ENCODE measurements around the gene NAA40.
A peak's percentile ranks its signal among the peaks of the same experiment; 100 is the strongest.

The NAA40 gene

DNA sequence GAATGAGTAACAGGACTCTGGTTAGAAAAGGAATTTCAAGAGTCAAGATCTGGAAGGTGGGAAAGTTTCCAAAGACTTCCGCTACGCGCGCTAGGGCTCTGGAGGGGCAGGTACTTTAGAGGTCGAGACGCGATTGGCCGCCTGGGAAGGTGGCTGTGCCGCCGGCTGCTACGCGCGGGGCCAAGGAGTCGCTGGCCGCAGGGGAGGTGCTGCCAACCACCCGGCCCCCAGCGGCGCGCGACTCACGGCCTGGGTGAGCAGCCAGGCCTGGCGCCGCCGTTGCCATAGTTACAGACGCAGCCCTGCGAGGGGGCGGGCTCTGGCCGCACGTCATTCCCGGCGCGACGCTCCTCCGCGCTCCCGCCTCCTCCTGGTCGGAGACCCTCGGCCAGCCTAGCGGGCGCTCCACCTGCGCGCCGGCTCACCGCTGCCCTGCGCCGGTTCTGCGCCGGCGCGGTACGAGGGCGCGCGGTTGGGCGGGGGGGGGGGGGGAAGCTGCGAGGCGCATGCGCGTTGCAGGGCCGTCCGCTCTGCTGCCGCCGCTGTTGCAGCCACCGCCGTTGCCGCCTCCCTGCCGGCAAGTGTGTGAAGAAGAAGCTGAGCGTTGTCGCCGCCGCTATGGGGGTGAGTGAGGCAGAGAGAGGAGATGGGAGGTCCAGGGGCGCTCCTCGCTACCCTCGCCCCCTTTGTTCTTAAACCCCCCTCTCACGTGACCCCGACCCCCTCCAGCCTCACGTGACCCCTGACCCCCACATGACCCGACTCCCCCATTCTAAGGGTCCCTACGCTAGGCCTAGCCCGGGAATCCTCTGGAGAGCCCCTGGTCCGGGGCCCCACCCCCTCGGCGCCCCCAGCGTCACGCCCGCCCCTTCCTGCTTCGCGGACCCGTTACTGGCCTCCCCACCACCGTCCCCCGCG, at the start of gene NAA40:
TSS of gene NAA40 (plus strand) at position 524 of the 918 bp plus-strand sequence. CDS start at position 619, 95 bp downstream.
- DNase-seq (ENCODE audit: low read depth in 2 of 2), result peak; percentile 90 to 95

DNA sequence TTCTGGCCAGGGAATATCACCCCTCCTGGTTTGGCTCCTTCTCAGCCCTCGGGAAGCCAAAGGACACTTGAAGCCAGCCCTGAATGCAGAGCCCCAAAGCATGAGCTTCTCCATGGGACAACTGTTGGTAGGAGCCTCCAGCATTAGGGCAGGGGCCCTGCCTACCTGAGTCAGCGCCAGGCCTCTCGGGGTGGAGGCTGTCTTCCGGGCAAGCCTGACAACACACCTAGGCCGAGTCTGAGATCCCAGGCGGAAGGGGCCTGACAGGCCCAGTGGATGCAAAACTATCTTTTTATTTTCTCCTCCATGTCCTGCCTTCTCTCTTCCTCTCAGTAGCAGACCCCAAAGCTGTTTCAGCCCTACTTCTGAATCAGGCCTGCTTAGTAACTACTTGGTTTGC, 49.5 kb upstream of the NAA40 start:
- no peak for DNase-seq (ENCODE audit: low read depth in 2 of 2)

GRCh38 chr11:63890368-63890767, 48.4 kb upstream of the NAA40 start:
- DNase-seq (ENCODE audit: low read depth in 2 of 2), result no peak

DNA sequence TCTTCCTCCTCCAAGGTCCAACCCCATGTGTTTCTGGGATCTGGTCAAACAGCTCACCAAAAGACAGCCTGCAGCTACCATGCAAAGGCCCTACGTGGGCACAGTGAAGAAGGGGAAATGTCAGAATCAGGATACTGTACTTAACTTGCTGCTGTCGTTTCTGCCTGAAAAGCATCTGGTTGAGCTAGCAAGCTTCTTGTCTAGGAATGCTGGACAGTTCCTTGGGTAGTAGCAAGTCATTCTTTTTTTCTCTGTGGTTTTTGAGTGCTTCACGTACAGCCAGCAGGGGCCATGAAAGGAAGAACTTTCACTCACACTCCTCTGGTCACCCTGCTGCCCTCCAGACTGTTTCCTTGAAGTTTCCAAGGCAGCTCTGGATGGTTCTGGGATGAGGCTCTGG, 46.6 kb upstream of the NAA40 start:
- no peak for DNase-seq (ENCODE audit: low read depth in 2 of 2)

- no peak for DNase-seq (ENCODE audit: low read depth in 2 of 2)
Measured at GRCh38 chr11:63893355-63893754, 45.4 kb upstream of the NAA40 start.

GRCh38 chr11:63896071-63896470, 42.7 kb upstream of the NAA40 start:
- no peak for DNase-seq (ENCODE audit: low read depth in 2 of 2)

- DNase-seq (ENCODE audit: low read depth in 2 of 2), result no peak
Measured at GRCh38 chr11:63897459-63898146, 41.2 kb upstream of the NAA40 start.

- DNase-seq (ENCODE audit: low read depth in 2 of 2), result no peak
Measured at GRCh38 chr11:63901660-63902059, 37.1 kb upstream of the NAA40 start.

GRCh38 chr11:63903884-63904283, 34.9 kb upstream of the NAA40 start:
- DNase-seq (ENCODE audit: low read depth in 2 of 2), result no peak

DNA sequence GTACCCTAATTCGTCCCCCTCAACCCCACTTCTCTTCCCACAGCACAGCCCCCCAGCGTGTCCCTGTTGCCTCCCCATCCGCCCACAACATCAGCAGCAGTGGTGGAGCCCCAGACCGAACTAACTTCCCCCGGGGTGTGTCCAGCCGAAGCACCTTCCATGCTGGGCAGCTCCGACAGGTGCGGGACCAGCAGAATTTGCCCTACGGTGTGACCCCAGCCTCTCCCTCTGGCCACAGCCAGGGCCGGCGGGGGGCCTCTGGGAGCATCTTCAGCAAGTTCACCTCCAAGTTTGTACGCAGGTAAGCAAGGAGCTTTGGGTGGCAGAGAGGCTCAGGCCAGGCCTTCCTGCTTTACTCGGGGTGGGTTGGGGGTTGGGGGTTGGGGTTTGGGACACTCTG, 34.1 kb upstream of the NAA40 start:
- no peak for DNase-seq (ENCODE audit: low read depth in 2 of 2)

- DNase-seq (ENCODE audit: low read depth in 2 of 2), result no peak
Measured at GRCh38 chr11:63905179-63905578, 33.6 kb upstream of the NAA40 start.

- DNase-seq (ENCODE audit: low read depth in 2 of 2), result no peak
Measured at GRCh38 chr11:63906087-63906486, 32.7 kb upstream of the NAA40 start.

DNA sequence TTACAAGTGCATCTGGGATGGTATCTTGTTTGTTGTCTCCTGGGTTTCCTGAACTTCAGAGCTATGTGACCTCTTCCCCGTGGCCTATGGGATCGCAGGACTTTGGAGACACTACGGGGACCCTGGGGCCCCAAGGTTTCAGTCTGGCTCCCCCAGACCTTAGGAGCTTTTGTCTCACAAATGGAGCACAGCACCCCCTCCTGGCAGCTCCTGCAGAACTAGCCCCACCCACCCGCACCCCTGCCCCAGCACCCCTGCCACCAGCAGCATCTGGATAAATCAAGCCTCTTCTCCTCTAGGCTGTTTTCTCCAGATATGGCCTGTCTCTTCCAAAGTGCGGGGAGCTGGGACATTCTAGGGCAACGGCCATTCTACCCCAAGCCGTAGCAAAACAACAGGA, 32.2 kb upstream of the NAA40 start:
- DNase-seq (ENCODE audit: low read depth in 2 of 2), result no peak

- no peak for DNase-seq (ENCODE audit: low read depth in 2 of 2)
Measured at GRCh38 chr11:63907063-63907462, 31.7 kb upstream of the NAA40 start.

DNA sequence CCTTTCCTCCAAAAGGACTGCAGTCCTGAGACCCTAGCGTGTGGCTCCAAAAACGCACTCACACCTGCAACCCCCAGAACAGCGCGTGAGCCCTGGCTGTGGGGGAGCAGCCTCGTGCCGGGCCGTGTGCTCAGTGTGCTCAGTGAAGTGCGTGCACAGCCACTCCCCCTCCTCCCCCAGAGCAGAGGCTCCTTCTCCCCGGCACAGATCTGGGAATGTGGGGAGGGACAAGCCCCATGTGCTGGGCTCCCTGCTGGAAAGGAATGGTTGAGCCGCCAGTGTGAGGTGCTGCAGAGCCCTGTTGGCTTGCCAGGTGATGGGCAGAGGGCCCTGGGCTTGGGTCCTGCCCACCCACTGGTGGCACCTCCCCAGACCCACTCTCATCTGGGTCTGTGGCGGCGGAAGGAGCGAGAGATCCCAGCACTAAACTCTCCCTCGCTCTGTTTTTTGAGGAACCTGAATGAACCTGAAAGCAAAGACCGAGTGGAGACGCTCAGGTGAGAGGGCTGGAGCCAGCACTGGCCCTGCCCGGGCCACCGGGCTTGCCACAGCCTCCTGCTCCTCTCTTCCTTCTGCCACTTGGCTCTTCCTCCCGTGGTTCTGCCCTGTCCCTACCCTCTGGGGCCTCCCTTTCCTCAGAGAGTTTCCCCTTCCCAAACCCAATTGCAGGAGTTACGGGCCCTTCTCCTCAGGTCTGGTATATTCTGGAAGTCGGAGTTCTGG, 30.8 kb upstream of the NAA40 start:
- DNase-seq (ENCODE audit: low read depth in 2 of 2), result no peak

- no peak for DNase-seq (ENCODE audit: low read depth in 2 of 2)
Measured at GRCh38 chr11:63908631-63909401, 30.0 kb upstream of the NAA40 start.

- no peak for DNase-seq (ENCODE audit: low read depth in 2 of 2)
Measured at GRCh38 chr11:63909591-63910506, 29.0 kb upstream of the NAA40 start.

DNA sequence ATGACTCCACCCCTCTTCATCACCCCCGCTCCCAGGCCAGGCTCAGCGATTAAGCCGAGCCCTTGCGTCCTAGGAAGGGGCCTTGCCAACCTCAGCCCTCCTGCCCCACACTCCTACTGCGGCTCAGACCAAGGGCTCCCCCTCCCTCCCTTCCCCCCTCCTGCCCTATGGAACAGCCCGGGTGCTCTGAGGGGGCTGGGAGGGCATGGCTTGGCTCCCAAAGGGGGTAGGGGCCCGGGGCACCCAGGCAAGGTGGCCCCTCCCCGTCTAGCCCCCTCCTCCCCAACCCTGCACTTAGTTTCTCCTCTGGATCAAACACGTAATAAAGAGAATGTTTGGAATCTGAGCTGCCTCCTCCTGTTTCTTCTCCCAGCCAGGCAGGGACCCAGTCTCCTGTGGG, 28.1 kb upstream of the NAA40 start:
- no peak for DNase-seq (ENCODE audit: low read depth in 2 of 2)

DNA sequence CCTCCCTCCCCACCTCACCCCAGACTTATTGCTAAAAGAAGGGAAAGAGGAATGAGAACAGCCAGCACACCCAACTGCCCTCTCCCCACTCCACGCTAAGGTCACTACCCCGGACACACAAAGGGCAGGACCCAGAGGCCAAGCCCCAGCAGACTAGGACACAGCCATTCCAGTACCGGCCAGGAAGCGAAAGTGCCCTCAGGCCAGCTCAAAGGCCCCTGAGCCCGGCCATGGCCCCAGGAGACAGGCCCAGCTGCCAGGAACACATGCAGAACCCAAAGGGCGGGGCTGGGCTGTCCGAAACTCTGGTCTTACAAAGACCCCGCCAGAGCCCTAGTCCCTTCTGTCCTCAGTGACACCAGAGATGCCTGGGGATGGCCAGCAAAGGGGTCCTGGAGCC, 27.4 kb upstream of the NAA40 start:
- DNase-seq (ENCODE audit: low read depth in 2 of 2), result no peak

GRCh38 chr11:63911876-63912275, 26.9 kb upstream of the NAA40 start:
- no peak for DNase-seq (ENCODE audit: low read depth in 2 of 2)

GRCh38 chr11:63912678-63913077, 26.1 kb upstream of the NAA40 start:
- DNase-seq (ENCODE audit: low read depth in 2 of 2), result no peak
